HG02610 (cell line): ENCODE data around the gene MPPED1.

Experiments used
- ATAC-seq: cut with Tn5 transposase; IDR thresholded peaks from one replicate; pipeline ENCODE4 v1.9.1; 2021; ENCODE audit warnings: mild to moderate bottlenecking, moderate library complexity; ENCODE audit not compliant: unreplicated experiment

Gene MPPED1

DNA sequence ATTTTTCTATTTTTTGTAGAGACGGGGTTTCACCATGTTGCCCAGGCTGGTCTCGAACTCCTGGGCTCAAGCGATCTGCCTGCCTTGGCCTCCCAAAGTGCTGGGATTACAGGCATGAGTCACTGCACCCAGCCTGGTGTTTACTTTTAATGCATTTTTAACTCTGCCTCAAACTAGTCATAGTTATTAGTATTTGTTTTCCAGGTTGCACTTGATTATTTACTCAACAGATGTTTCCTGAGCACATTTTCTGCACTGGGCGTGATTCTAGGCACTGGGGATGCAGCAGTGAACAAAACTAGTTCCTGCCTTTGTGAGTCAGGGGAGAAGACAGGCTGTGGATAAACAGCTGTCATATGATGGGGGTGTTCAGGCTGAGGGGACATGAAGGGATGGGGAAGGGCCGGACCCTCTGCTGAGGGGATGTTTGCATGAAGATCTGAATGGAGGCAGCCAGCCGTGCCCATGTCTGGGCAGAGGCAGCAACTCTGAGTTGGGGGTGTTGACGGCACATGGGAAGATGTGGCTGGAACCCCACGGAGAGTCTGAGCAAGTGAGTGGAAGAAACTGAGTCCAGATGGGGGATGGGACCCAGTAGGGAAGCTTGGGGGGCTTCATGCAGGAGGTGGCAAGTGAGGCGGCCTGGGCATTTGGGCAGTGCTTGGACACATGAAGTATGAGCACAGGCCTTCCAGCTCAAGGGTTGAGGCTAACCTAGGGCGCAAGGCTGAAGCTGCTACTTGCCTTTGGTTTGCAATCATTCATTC, 34.4 kb downstream of the MPPED1 start:
- no peak for ATAC-seq

DNA sequence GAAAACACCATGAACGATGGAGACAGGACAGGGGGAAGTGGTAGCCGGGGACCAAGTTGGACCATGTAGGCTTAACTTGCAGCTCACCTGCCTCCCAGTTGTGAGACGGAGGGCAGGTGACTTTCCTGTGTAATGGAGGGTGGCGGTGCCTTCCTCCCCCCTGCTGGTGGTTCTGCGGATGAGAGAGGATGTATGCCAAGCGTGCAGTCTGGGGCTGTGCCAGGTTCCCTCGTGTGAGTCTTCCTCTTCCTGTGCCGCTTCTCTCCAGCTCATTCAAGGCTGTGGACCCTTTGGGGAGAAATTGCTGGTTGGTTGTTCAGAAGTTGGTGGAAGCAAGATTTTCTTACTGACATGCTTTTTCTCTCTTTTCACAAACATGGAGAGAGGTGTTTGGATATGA, 35.1 kb downstream of the MPPED1 start:
- ATAC-seq = no peak

DNA sequence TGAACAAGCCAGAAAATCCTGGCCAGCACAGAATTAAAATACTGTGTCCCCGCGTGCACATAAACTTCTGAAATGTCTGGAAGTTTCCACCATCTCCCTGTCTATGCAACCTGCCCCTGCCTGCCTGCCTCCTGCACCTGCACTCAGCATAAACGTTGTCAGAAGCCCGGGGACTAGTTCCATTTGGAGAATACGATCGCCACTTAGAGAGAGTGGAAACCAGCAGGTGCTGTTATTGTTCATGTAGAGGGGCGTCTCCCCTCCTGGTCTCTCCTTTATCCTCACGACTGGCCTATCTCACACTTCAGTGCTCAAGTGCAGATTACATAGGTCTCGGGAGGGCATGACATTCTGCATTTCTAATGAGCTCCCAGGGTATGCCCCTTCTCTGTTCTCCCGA, 35.6 kb downstream of the MPPED1 start:
- no peak for ATAC-seq

DNA sequence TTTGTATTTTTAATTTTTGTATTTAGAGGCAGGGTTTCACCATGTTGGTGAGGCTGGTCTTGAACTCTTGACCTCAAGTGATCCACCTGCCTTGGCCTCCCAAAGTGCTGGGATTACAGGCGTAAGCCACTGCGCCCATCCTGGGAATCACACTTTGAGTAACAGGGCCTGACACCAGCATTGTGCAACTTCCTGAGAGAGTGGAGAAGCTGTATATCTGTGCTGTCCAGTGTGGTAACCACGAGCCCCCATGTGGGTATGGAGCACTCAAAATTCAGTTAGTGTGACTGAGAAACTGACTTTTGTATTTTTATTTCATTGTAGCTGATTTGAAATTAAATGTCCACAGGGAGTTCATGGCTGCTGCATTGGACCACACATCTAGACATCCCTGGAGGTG, 36.2 kb downstream of the MPPED1 start:
- ATAC-seq = no peak

DNA sequence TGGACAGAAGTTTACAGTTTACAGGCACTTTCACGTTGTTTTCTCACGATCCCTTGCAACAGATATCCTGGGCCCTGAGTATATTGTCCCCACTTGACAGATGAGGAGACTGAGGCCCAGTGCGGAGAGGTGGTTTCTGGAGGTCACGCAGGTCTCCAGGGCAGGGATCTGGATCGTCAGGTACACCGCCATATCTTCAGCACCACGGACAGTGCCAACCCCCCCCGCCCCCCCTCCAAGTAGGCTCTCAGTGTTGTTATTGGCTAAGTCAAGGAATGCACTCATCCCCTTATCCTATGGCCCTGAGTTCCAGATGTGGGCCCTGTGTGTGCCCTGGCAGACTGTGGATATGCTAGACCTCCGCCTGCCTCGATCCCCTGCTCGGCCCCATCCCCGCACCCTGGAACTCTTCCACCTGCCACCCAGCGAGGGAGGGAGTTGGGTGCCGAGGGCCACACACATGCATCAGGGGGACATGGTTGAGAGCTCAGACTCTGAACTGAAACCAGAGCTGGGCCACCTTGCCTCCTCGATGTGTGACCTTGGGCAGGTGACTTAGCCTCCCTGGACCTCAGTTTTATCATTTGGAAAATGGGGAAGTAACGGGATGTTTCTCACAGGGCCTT, 37.5 kb downstream of the MPPED1 start:
- ATAC-seq = no peak

DNA sequence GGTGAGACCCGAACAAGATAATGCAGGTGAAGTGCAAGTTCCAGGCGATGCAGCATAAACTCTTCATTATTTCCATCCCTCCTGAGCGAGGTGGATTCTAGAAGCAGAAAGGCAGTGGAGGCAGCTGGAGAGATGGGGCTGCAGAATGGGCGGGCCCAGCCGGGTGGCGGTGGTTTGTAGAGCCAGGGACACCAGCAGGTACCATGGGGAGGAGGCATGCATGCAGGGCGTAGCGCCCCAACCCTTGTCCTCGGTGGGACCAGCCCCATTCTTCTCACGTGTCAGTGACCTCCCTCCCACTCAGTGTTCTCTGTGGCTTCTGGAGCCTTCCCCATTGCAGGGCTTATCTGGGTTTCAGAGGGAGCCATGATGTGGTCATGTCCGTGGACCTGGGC, 38.0 kb downstream of the MPPED1 start:
- ATAC-seq = no peak

DNA sequence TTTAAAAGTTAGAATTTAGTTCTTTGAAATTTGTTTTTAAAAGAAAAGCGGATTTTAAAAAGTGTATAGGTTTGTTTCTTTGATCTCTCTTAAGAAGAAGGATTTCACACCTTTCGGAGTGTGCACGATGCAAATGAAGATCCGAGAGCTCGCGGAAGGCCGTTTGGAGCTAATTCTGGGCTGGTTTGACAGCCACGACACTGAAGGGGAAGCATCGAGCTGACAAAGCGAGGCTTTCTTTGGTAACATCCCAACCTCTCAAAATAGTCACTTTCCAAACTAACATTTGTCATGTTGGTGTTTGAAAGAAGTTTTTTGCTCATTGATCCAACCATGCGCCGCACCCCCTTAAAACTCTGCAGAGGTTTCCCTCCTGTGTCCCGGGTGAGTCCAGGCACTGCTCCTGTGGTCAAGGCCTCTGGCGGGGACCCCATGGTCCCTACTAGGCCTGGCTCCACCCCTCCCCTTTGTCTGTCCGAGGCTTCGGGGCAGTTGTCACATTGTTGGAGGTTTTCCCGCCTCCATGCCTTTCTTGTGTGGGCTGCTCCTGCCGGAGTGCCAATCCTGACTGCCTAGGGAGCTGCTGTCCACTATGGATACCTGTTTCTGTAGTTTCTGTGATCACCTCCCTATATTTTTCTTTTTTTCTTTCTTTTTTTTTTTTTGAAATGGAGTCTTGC, 39.7 kb downstream of the MPPED1 start:
- no peak for ATAC-seq

DNA sequence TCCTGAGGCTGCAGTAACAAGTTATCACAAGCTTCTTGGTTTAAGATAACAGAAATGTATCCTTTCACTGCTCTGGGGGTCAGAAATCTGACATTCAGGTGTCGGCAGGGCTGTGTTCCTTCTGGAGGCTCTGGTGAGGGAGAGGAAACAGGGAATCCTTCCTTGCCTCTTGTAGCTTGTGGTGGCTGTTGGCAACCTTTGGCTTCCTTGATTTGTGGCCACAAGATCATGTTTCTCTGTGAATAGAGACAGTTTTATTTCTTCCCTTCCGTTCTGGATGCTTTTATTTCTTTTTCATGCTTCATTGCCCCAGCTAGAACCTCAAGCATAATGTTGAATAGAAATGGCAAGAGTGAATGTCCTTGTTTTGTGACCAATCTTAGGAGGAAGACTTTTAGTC, 44.0 kb downstream of the MPPED1 start:
- no peak for ATAC-seq

DNA sequence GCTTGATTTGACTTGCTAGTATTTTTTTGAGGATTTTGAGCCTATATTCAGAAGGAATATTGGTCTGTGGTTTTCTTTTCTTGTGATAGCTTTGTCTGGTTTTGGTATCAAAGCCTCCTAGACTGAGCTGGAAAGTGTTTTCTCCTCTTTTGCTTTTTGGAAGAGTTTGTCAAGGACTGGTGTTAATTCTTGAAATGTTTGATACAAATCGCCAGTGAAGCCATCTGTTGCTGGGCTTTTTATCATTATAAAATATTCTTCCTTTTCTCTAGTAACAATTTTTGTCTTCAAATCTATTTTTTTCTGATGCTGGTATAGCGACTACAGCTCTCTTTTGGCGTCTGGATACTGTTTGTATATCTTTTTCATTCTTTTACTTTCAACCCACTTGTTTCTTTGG, 45.2 kb downstream of the MPPED1 start:
- ATAC-seq = no peak

DNA sequence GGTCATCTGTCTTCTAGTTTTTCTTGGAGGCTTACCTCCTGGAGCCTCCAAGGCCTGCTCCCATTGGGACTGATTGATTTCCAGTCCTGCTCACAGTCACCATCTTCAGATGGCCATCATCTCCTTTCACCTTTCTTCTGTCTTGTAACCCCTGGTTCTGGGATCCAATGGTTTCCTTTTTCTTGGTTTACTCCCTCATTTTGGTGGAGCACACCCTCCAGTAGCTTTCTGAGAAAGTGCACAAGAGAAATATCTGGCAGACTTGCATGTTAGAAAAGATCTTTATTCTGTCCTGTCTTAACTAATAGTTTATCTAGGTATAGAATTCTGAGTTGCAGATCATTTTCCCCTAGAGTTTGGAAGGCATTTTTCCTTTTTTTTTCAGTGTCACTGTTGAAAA, 50.9 kb downstream of the MPPED1 start:
- ATAC-seq = no peak

DNA sequence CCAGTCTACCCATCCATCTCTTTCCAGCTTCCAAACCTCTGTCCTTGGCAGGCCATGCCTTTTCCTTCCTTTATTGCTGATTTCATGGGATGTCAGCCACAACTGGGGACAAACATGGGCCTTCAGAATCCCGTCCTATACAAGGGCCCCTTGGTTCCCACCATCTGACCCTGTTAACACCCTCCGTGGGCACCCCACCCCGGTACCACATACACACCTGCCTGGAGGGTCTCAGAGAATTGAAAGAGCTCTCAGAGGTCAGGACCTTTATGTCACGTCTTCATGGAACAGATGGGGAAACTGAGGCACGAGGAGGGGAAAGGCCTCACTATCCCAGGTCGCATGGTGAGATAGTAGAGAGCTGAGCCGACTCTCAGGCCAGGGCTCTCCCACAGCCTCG, 53.0 kb downstream of the MPPED1 start:
- no peak for ATAC-seq

DNA sequence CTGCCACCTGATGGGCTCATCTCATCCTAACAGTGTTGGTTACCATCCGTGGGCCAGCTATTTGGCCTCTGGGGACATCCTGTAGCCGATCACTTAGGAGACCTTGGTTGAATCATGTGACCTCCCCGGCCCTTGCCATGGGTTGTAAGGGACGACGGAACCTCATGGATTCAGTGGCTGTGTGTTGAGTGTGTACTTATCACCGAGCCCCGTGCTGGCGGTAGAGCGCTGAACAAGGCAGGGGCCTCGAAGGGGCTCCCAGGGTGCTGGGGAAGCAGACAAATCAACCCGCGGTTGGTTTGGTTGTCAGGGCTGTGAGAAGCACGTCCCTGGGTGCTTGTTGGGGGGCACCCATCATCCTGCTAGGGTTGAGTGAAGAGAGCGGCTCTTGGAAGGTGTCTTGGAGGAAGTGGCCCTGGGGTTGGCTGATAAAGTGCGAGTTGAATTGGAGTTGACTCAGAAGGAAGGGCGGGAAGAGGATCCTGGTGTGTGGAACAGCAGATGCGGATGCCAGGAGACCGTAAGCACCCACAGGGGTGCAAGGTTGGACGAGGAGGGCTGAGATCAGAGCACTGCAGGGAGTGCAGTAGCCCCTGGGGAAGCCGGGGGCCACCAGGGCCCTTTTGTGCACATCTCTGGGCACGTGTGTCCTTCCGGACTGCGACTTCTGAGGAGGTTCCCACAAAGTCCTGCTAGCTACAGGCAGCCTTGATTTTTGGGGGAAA, 53.6 kb downstream of the MPPED1 start:
- ATAC-seq = no peak

DNA sequence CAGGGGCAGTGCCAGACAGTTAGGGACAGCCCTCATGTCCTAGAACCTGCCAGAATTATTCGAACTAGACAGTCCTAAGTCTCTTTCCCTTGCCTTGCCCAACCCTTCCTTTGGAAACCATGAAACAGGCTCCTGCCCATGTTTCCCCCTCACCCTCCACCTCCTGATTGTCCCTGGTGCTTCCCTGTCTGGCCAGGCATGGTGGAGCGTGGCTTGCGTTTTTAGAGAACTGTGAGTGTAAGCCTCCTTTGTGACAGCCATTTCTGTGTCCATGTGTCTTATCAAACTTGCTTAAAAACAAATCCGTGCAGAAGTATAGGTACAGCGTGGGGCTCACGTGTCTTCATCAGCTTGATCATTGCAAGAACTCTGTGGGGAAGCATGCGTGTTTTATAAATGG, 54.9 kb downstream of the MPPED1 start:
- ATAC-seq = no peak

DNA sequence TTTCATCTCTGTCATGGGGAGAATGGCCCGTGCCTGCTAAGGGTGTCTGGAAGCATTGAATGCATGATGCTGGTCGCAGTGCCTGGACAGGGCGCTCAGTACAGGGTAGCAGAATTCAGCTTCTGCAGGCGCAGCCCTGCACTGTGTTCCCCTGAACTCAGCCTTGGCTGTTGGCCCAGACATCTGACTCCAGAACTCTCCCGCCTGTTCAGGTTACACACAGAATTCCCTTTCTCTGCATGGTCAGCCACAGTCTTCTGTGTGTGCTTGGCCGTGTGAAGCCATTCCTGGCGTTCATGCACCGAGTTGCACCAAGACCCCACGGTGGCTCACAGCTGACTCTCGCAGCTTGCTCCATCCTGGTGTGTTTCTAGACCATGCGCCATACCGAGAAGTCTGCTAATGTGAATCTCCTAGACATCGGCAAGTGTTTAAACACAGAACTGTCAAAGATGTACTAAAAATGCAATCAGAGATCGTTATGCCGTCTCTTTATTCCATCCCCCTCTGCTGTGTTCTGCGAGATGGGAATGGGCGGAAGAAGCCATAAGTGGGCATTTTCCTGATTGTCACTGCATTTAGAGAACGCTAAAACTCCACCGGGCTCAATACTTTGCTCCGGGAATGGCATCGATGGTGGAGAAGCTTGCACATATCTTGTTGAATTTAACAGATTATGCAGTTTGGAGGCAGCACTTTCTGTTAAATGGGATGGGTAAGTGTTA, 55.6 kb downstream of the MPPED1 start:
- ATAC-seq = no peak

DNA sequence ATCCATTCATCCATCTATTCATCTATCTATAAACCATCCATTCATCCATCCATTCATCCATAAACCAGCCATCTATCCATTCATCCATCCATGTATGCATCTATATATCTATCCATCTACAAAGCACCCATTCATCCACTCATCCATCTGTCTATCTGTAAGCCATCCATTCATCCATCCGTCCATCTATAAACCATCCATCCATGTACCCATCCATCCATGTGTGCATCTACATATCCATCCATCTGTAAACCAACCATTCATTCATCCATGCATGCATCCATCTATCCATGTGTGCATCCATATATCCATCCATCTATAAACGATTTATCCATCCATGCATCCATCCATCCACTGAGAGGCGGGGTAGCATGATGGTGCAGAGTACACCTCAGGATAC, 58.4 kb downstream of the MPPED1 start:
- no peak for ATAC-seq

DNA sequence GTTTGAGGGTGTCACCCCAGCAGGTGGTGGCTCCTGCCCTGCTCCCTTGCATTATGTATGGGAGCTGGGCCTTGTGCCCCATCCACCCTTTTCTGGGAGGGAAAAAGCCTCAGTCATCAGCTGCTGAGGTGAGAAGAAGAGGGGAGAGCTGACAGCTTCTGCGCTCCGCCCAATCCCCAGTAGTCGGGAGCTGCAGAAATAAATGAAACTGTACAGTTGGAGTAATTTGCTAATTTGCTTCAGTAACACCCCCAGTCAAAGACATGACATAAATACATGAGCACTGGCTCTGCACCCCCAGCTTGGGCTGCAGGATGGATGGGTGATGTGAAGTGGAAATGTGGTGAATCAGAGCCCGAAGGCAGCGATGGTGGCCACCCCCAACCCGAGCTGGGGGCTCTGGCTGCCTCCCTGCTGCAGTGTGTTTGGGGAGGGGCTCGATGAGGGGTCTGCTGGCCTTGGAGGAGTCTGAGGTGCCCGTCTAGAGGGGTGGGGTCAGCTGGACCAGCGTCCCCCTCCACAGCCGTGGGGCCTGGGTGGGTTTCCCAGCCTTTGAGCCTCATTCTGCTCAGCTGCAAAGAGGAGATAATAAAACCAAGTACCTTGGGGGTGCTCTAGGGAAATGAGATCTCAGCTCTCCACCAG, 59.2 kb downstream of the MPPED1 start:
- no peak for ATAC-seq

DNA sequence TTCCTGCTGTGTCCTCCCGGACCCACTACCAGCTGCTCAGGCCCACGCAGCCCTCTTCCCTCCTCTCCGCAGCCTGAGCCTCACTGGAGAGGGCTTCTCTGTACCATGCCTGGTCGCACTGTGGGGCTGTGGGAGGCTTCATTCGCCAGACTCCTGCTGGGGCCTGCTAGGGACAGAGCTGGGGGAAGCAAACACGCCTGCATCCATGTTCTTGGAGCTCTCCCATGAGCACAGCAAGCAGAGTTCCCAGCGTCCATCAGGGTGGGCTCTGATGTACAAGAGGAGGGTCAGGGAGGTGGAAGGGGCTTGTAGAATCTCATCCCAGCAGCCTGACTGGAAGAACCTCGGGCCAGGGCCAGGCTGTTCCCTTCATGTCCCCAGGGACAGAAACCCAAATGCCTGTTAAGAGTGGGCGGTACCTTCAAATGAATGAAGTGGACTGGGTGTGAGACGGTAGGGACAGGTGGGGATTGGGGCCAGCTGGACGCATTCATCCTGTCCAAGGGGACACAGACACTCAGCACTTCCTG, 59.9 kb downstream of the MPPED1 start:
- ATAC-seq = no peak

DNA sequence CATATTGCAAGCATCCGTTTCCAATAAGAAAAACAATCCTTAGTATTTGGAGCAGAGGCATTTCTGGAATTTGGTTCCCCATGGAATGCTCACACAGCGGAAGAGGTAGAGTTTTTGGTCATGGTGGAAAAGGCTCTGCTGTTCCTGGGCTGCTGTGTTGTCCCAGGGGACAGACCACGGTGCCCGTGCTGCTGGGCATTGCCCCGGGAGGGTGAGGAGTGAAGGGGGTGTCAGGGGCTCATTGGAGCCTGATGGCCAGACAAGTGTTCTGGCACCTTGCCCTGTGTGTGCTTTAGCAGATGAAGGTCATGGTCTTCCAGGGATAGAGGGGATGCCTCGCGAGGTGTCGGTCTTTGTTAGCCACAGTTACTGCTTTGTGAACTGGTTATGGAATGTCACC, 61.2 kb downstream of the MPPED1 start:
- no peak for ATAC-seq

DNA sequence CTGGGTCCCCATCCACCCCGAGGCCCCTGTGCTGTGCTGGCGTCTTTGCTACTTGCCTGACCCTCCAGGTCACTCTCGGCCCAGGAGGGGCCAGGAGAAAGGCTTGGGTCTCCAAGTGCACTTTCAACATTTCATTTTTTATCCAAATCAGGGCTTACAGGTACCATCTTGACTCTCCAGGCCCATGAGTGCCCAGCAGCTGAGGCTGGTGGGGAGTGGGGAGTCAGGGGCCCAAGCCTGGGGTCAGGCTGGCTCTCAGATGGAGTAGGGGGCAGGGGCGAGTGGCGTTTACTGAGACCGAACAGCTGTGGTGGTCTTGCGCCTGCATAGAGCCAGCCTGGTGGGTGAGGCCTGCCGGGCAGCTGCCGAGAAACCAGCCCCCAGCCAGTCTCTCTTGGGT, 61.6 kb downstream of the MPPED1 start:
- no peak for ATAC-seq
